ENCODE results near the gene VPS11. TPM values are rescaled to one million over a fixed set of nuclear protein-coding genes. Genes with fewer than 3 reads are reported as not detected.
A peak's percentile ranks its signal among the peaks of the same experiment; 100 is the strongest.

The VPS11 gene
- total and polyA plus RNA-seq, 9 donors, result 19.9 to 32.1 (median 30.2) TPM

DNA sequence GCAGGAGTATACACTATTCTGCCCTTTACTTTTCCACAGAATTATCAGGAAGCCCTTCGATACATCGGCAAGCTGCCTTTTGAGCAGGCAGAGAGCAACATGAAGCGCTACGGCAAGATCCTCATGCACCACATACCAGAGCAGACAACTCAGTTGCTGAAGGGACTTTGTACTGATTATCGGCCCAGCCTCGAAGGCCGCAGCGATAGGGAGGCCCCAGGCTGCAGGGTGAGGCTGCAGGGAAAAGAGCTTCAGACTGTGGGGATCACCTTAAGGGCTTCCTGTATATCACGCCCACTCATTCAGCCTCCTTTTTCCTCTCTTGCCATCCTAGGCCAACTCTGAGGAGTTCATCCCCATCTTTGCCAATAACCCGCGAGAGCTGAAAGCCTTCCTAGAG lies 10.2 kb downstream of the VPS11 start:
- WGBS (ENCODE audit: insufficient coverage), result 96% methylated on average over 10 of the region's 11 CpGs
- Histone ChIP-seq H3K36me3 (ENCODE audit: control insufficient read depth, insufficient read depth, low read length) (peaks cover 81% of the 10 kb centered on the region), H3K9me3 (replicated peaks; ENCODE audit: control insufficient read depth, low read depth, low read length) (no peaks in the 10 kb centered on the region), H3K27me3 (ENCODE audit: control insufficient read depth, insufficient read depth, low read length) (no peaks in the 10 kb centered on the region), H3K4me3 (ENCODE audit: low read length) (no peak overlapping the region), H3K27ac (ENCODE audit: low read length) (no peak overlapping the region), H3K4me1 (ENCODE audit: control insufficient read depth, insufficient read depth, low read length) (no peaks in the 10 kb centered on the region)
- DNase-seq, result no peak

DNA sequence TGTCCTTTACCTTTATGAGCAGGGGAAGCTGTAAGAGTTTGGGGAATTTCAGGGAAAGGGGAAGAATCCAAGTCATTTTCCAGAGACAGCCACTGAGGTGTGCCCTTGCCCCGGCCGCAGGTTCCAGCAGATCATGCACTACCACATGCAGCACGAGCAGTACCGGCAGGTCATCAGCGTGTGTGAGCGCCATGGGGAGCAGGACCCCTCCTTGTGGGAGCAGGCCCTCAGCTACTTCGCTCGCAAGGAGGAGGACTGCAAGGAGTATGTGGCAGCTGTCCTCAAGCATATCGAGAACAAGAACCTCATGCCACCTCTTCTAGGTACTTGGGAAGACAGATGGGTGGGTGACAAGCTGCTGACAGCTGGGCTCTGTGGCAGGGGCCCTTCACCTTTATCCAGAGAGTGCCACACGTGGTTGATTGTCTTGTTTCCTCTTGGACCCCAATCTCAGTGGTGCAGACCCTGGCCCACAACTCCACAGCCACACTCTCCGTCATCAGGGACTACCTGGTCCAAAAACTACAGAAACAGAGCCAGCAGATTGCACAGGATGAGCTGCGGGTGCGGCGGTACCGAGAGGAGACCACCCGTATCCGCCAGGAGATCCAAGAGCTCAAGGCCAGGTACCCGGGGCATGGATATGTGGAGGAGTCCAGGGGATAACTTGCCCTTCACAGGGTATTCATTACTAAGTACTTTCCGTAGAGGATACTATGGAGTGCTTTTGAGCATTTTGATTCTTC lies 11.2 kb downstream of the VPS11 start:
- DNase-seq, result no peak
- Histone ChIP-seq H3K27ac (ENCODE audit: low read length) (no peak overlapping the region), H3K4me1 (ENCODE audit: control insufficient read depth, insufficient read depth, low read length) (no peaks in the 10 kb centered on the region), H3K36me3 (ENCODE audit: control insufficient read depth, insufficient read depth, low read length) (peaks cover 71% of the 10 kb centered on the region), H3K4me3 (ENCODE audit: low read length) (no peak overlapping the region), H3K27me3 (ENCODE audit: control insufficient read depth, insufficient read depth, low read length) (no peaks in the 10 kb centered on the region), H3K9me3 (replicated peaks; ENCODE audit: control insufficient read depth, low read depth, low read length) (no peaks in the 10 kb centered on the region)
- WGBS (ENCODE audit: insufficient coverage), result 90% methylated on average over 12 of the region's 19 CpGs

DNA sequence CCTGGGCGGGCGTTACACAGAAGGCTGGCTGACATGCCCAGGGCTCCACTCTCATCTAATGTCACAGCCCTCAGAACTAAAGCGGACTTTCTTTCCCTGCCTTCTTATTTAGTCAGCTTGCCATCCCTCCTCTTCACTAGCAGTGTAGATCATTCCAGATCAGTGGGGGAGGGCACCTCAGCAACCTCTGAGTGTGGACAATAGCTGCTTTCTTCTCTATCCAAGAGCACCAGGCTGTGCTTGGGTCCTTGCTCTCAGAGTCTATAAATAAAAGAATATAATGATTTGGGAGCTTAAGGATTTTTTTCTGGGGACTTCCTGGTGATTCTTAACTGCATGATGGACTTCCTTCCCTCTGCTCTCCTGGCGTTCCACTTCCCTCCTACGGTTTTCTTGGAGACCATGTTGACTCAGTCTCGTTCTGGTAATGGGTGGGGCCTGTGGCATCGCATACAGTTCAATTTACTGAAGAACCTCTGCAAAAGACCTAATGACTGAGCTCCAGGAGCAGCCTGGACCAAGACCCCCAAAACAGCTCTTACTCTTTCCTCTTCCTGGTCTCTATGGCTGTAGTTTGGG lies 14.2 kb downstream of the VPS11 start:
- WGBS (ENCODE audit: insufficient coverage), result 80% methylated on average over 1 of the region's 7 CpGs
- H3K36me3 ChIP-seq (ENCODE audit: control insufficient read depth, insufficient read depth, low read length), result peaks cover 55% of the 10 kb centered on the region
- DNase-seq, result no peak
- H3K9me3 ChIP-seq (replicated peaks; ENCODE audit: control insufficient read depth, low read depth, low read length), result no peaks in the 10 kb centered on the region
- no peak overlapping the region for H3K4me3 ChIP-seq (ENCODE audit: low read length)
- H3K4me1 ChIP-seq (ENCODE audit: control insufficient read depth, insufficient read depth, low read length), result peaks cover 16% of the 10 kb centered on the region
- H3K27ac ChIP-seq (ENCODE audit: low read length), result no peak overlapping the region
- no peaks in the 10 kb centered on the region for H3K27me3 ChIP-seq (ENCODE audit: control insufficient read depth, insufficient read depth, low read length)

DNA sequence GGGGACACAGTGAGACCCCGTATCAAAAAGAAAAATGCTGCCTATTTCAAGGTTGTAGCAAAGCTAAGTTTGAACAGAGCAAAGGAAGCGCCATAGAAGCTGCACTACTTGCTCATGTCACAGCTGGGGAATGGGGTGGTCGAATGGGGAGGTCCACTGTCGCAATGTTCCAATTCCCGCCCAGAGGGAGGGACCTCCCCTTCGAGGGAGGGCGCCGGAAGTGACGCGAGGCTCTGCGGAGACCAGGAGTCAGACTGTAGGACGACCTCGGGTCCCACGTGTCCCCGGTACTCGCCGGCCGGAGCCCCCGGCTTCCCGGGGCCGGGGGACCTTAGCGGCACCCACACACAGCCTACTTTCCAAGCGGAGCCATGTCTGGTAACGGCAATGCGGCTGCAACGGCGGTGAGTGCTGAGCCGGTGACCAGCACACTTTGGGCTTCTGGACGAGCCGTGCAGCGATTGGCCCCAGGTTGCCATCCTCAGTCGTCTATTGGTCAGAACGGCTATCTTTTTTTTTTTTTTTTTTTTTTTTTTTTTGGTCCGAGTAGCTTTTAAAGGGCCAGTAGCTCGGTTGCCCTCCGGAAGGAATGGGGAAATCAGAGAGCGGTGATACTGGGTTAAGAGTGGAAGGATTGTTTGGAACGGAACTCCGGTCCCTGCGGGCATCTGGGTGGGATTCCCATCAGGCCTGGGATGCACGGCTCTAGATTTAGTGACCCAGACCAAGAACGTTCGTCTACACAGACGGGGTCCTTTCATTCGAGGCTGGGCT lies 17.2 kb downstream of the VPS11 start, which contains the start of gene HMBS:
TSS of gene HMBS (plus strand) at position 219 of the 774 bp plus-strand sequence. CDS start at position 372, 153 bp downstream.
- Histone ChIP-seq H3K27me3 (ENCODE audit: control insufficient read depth, insufficient read depth, low read length) (no peaks in the 10 kb centered on the region), H3K36me3 (ENCODE audit: control insufficient read depth, insufficient read depth, low read length) (peaks cover 37% of the 10 kb centered on the region), H3K9me3 (replicated peaks; ENCODE audit: control insufficient read depth, low read depth, low read length) (no peaks in the 10 kb centered on the region), H3K27ac (ENCODE audit: low read length) (peak within 1 kb of the TSS; percentile 92), H3K4me1 (ENCODE audit: control insufficient read depth, insufficient read depth, low read length) (peaks cover 16% of the 10 kb centered on the region), H3K4me3 (ENCODE audit: low read length) (peak within 1 kb of the TSS; percentile 85)
- WGBS (ENCODE audit: insufficient coverage), result under 1% methylated on average over 28 of the region's 45 CpGs
- peak; percentile 98 for DNase-seq

DNA sequence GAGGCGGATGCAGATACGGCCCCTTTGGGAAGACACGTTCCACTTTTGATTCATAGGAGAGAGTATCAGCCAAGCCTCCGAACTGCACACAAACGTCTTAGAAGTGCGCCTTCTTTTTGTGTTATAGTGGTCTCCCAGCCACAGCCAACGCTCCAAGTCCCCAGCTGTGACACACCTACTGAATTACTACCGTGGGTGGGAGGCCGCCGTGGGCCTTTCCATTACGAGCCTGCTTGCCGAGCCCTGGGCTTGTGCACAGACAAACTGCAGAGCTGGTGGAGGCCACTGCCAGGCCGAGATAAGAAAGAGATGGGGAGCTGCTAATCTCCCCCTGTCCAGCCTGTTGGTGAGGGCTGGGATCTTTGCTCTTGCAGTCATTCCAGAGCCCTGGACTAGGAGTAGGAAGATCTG lies 17.8 kb downstream of the VPS11 start:
- Histone ChIP-seq H3K4me3 (ENCODE audit: low read length) (peak overlapping the region; percentile 85), H3K9me3 (replicated peaks; ENCODE audit: control insufficient read depth, low read depth, low read length) (no peaks in the 10 kb centered on the region), H3K27ac (ENCODE audit: low read length) (peak overlapping the region; percentile 92), H3K36me3 (ENCODE audit: control insufficient read depth, insufficient read depth, low read length) (peaks cover 35% of the 10 kb centered on the region), H3K4me1 (ENCODE audit: control insufficient read depth, insufficient read depth, low read length) (peaks cover 16% of the 10 kb centered on the region), H3K27me3 (ENCODE audit: control insufficient read depth, insufficient read depth, low read length) (no peaks in the 10 kb centered on the region)
- 0% methylated on average over 2 of the region's 13 CpGs for whole genome bisulfite sequencing (ENCODE audit: insufficient coverage)
- DNase-seq, result no peak

DNA sequence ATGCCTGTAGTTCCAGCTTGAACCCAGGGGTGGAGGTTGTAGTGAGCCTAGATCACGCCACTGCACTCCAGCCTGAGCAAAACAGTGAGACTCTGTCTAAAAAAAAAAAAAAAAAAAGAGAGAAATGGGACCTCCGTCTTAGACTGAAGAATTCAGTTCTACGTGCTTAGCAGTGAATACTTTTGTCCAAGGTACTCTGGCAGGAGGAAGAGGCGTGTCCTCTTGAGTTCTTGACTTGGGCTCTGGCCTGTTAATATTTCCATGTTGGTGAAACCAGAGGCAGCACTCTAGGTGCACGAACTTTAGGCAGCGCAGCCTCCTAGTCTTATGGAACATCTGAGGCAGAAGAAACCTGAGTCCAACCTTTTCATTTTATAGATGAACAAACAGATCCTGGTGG lies 19.5 kb downstream of the VPS11 start:
- Histone ChIP-seq H3K4me1 (ENCODE audit: control insufficient read depth, insufficient read depth, low read length) (peaks cover 19% of the 10 kb centered on the region), H3K4me3 (ENCODE audit: low read length) (no peak overlapping the region), H3K36me3 (ENCODE audit: control insufficient read depth, insufficient read depth, low read length) (peaks cover 25% of the 10 kb centered on the region), H3K27me3 (ENCODE audit: control insufficient read depth, insufficient read depth, low read length) (no peaks in the 10 kb centered on the region), H3K27ac (ENCODE audit: low read length) (no peak overlapping the region), H3K9me3 (replicated peaks; ENCODE audit: control insufficient read depth, low read depth, low read length) (no peaks in the 10 kb centered on the region)
- WGBS (ENCODE audit: insufficient coverage), result 79% methylated on average over 6 of the region's 6 CpGs
- DNase-seq, result no peak

DNA sequence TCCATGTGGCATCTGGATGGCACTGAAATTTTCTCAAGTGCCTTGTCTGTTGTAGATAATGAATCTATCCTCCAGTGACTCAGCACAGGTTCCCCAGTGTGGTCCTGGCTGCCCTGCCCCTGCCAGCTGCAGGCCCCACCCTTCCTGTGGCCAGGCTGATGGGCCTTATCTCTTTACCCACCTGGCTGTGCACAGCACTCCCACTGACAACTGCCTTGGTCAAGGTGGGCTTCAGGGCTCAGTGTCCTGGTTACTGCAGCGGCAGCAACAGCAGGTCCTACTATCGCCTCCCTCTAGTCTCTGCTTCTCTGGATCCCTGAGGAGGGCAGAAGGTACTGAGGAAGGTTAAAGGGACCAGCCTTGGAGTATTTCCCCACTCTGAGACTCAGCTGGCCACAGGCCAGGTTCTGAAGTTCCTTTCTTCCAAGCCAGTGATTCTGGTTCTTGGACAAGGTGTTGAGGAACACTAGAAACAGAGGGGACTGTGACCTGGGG lies 20.2 kb downstream of the VPS11 start:
- Histone ChIP-seq H3K4me1 (ENCODE audit: control insufficient read depth, insufficient read depth, low read length) (peaks cover 26% of the 10 kb centered on the region), H3K4me3 (ENCODE audit: low read length) (no peak overlapping the region), H3K27me3 (ENCODE audit: control insufficient read depth, insufficient read depth, low read length) (no peaks in the 10 kb centered on the region), H3K27ac (ENCODE audit: low read length) (no peak overlapping the region), H3K9me3 (replicated peaks; ENCODE audit: control insufficient read depth, low read depth, low read length) (no peaks in the 10 kb centered on the region), H3K36me3 (ENCODE audit: control insufficient read depth, insufficient read depth, low read length) (peaks cover 29% of the 10 kb centered on the region)
- no peak for DNase-seq
- WGBS (ENCODE audit: insufficient coverage), result no CpG with 5 or more reads among the region's 2 CpGs

DNA sequence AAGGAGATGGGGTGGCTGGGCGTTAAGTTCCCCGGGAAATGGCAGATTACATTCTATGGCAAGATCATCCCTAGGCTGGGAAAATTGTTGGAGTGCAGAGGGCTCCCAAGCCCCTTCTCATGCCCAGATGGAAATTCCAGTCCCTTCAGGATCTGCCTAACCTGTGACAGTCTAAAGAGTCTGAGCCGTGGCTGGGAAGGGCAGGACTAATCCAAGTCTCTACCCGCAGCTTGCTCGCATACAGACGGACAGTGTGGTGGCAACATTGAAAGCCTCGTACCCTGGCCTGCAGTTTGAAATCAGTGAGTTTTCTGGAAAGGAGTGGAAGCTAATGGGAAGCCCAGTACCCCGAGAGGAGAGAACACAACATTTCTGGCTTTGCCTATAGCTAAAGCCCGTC lies 20.8 kb downstream of the VPS11 start:
- 89% methylated on average over 7 of the region's 9 CpGs for WGBS (ENCODE audit: insufficient coverage)

DNA sequence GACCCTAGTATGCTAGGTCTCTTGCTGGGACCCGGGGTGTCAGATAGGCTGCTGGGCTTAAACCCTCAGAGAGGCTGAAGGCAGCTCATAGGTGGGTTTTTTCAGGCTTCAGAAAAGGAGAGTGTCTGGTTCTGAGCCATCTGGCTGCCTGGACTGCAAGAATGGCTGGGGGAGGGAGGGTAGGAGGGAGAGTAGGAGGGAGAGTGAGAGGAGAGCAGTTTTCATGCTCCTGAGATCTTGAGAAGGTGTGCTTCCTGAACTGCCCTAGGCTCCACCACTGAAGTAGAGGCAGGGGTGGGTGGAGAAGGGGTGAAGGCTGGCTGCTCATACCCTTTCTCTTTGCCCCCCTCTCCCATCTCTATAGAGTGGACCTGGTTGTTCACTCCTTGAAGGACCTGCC lies 21.7 kb downstream of the VPS11 start:
- H3K9me3 ChIP-seq (replicated peaks; ENCODE audit: control insufficient read depth, low read depth, low read length), result no peaks in the 10 kb centered on the region
- H3K36me3 ChIP-seq (ENCODE audit: control insufficient read depth, insufficient read depth, low read length), result peaks cover 35% of the 10 kb centered on the region
- H3K4me3 ChIP-seq (ENCODE audit: low read length), result no peak overlapping the region
- no peaks in the 10 kb centered on the region for H3K27me3 ChIP-seq (ENCODE audit: control insufficient read depth, insufficient read depth, low read length)
- no peak for DNase-seq
- H3K4me1 ChIP-seq (ENCODE audit: control insufficient read depth, insufficient read depth, low read length), result peaks cover 36% of the 10 kb centered on the region
- no peak overlapping the region for H3K27ac ChIP-seq (ENCODE audit: low read length)
- 83% methylated on average over 1 of the region's 1 CpG for WGBS (ENCODE audit: insufficient coverage)

More for the DNA sequence above, 20.8 kb downstream of the VPS11 start:
- H3K9me3 ChIP-seq (replicated peaks; ENCODE audit: control insufficient read depth, low read depth, low read length), result no peaks in the 10 kb centered on the region
- no peak for DNase-seq
- H3K4me1 ChIP-seq (ENCODE audit: control insufficient read depth, insufficient read depth, low read length), result peaks cover 32% of the 10 kb centered on the region
- no peak overlapping the region for H3K27ac ChIP-seq (ENCODE audit: low read length)
- no peaks in the 10 kb centered on the region for H3K27me3 ChIP-seq (ENCODE audit: control insufficient read depth, insufficient read depth, low read length)
- H3K36me3 ChIP-seq (ENCODE audit: control insufficient read depth, insufficient read depth, low read length), result peaks cover 35% of the 10 kb centered on the region
- H3K4me3 ChIP-seq (ENCODE audit: low read length), result no peak overlapping the region

DNA sequence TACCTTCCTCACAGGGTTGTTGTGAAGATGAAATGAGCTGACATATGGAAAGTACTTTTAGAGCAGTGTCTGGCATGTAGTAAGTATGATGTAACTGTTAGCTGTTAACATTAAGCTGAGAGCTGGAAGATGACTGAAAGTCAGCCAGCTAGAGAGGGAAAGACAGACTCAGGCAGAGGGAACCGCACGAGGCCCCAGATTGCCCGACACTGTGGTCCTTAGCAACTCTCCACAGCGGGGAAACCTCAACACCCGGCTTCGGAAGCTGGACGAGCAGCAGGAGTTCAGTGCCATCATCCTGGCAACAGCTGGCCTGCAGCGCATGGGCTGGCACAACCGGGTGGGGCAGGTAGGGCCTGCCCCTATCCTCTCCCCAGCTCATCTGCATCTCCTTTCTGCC lies 23.6 kb downstream of the VPS11 start:
- H3K27ac ChIP-seq (ENCODE audit: low read length), result peak overlapping the region; percentile 45
- peak; percentile 86 for DNase-seq
- 65% methylated on average over 4 of the region's 9 CpGs for WGBS (ENCODE audit: insufficient coverage)

More for the DNA sequence above, 23.6 kb downstream of the VPS11 start:
- no peaks in the 10 kb centered on the region for H3K27me3 ChIP-seq (ENCODE audit: control insufficient read depth, insufficient read depth, low read length)
- H3K4me1 ChIP-seq (ENCODE audit: control insufficient read depth, insufficient read depth, low read length), result peaks cover 27% of the 10 kb centered on the region
- H3K9me3 ChIP-seq (replicated peaks; ENCODE audit: control insufficient read depth, low read depth, low read length), result no peaks in the 10 kb centered on the region
- H3K36me3 ChIP-seq (ENCODE audit: control insufficient read depth, insufficient read depth, low read length), result peaks cover 35% of the 10 kb centered on the region
- no peak overlapping the region for H3K4me3 ChIP-seq (ENCODE audit: low read length)
